B cell (primary cell): ENCODE measurements around the gene NKD2. TPM values are rescaled to one million over a fixed set of nuclear protein-coding genes. Genes with fewer than 3 reads are reported as not detected.

Experiments
- ATAC-seq: fragments of 200-7000 bp; cut with Tn5 transposase; one replicate; pipeline ENCODE4 v1.10.0; 2021; ENCODE audit warnings: low read depth, mild to moderate bottlenecking, moderate number of reproducible peaks, moderate library complexity
- CTCF ChIA-PET: fragments of 350-600 bp; sonication (Branson Sonifier 250); formaldehyde crosslinking; loops from one replicate; lab custom pipeline; 2021; ENCODE audit warnings: antibody characterized with exemption, inconsistent platforms; lab: Charles Lee
- POLR2A ChIA-PET: fragments of 350-600 bp; sonication (Branson Sonifier 250); formaldehyde crosslinking; loops from one replicate; lab custom pipeline; 2021; ENCODE audit warnings: antibody characterized with exemption; lab: Charles Lee
- DNase-seq: peaks from one replicate; pipeline ENCODE4 v3.0.0; 2013
- H2AFZ ChIP-seq: 2 replicates; pipeline ENCODE4 v1.6.1; 2012; ENCODE audit warnings: mild to moderate bottlenecking, low read depth, low read length; ENCODE audit not compliant: insufficient read depth, poor library complexity, severe bottlenecking
- H3K27ac ChIP-seq, 2 donors: 1 replicate in 1 of 2; 2 replicates in 1 of 2; pipeline ENCODE4 v1.5.1; 2012 to 2013; ENCODE audit warnings: low read length in 2 of 2, mild to moderate bottlenecking in 2 of 2, moderate library complexity in 1 of 2
- H3K27me3 ChIP-seq, 4 experiments: fragments of 200-600 bp in 1 of 4; sonication (generic) in 1 of 4; replicated peaks in 1 of 4; 1 replicate in 2 of 4; 2 replicates in 2 of 4; pipeline versions ENCODE4 v1.6.1 to v1.7.0; 2013 to 2016; ENCODE audit warnings: low read length in 3 of 4, mild to moderate bottlenecking in 2 of 4, mixed read lengths in 1 of 4, moderate library complexity in 1 of 4; ENCODE audit not compliant: insufficient read depth in 4 of 4, control insufficient read depth in 3 of 4; ENCODE audit errors: control extremely low read depth in 1 of 4
- H3K36me3 ChIP-seq, 2 experiments: replicated peaks in 1 of 2; 1 replicate in 1 of 2; 2 replicates in 1 of 2; pipeline versions ENCODE4 v1.6.1 to v1.7.1; 2013; ENCODE audit warnings: low read length in 1 of 2; ENCODE audit not compliant: insufficient read depth in 2 of 2, control insufficient read depth in 1 of 2; ENCODE audit errors: control extremely low read depth in 1 of 2, extremely low read depth in 1 of 2
- H3K4me1 ChIP-seq, 2 donors: fragments of 200-600 bp in 1 of 2; sonication (generic) in 1 of 2; 1 replicate in 1 of 2; 2 replicates in 1 of 2; pipeline versions ENCODE4 v1.5.1 to v1.6.1; 2013 to 2017; ENCODE audit warnings: low read length in 2 of 2; ENCODE audit not compliant: control insufficient read depth in 2 of 2, insufficient read depth in 2 of 2
- H3K4me2 ChIP-seq: replicated peaks from 2 replicates; pipeline ENCODE3; 2012; ENCODE audit warnings: mild to moderate bottlenecking, low read depth, low read length; ENCODE audit not compliant: poor library complexity, severe bottlenecking
- H3K4me3 ChIP-seq, 5 experiments: fragments of 200-600 bp in 1 of 5; sonication (generic) in 1 of 5; 1 replicate in 3 of 5; 2 replicates in 2 of 5; pipeline versions ENCODE4 v1.5.1 to v1.7.0; 2011 to 2016; ENCODE audit warnings: low read length in 4 of 5, mild to moderate bottlenecking in 4 of 5, low read depth in 2 of 5, control low read depth in 1 of 5, moderate library complexity in 1 of 5; ENCODE audit not compliant: insufficient read depth in 1 of 5; ENCODE audit errors: control extremely low read depth in 1 of 5, extremely low read depth in 1 of 5
- H3K79me2 ChIP-seq: fragments of 200-600 bp; sonication (generic); one replicate; pipeline ENCODE4 v1.6.0; 2016; ENCODE audit warnings: low read length; ENCODE audit not compliant: control insufficient read depth, insufficient read depth
- H3K9ac ChIP-seq: fragments of 200-600 bp; sonication (generic); 2 replicates; pipeline ENCODE4 v1.6.1; 2017; ENCODE audit warnings: mild to moderate bottlenecking, low read length, moderate library complexity
- H3K9me3 ChIP-seq, 3 donors: one replicate each; pipeline versions ENCODE4 v1.6.1 to v1.7.1; 2013; ENCODE audit warnings: low read length in 2 of 3; ENCODE audit not compliant: control insufficient read depth in 2 of 3, insufficient read depth in 1 of 3; ENCODE audit errors: control extremely low read depth in 1 of 3
- H4K20me1 ChIP-seq: 2 replicates; pipeline ENCODE4 v1.6.0; 2012; ENCODE audit warnings: mild to moderate bottlenecking, low read length; ENCODE audit not compliant: insufficient read depth, control insufficient read depth, poor library complexity, severe bottlenecking
- H3K27ac Mint-ChIP-seq: one replicate; pipeline ENCODE4 v1.8.0; 2021; ENCODE audit warnings: mixed read lengths
- H3K27me3 Mint-ChIP-seq: one replicate; pipeline ENCODE4 v1.8.0; 2021; ENCODE audit warnings: mixed read lengths
- H3K4me1 Mint-ChIP-seq: one replicate; pipeline ENCODE4 v1.8.0; 2021; ENCODE audit warnings: mixed read lengths
- H3K4me3 Mint-ChIP-seq: one replicate; pipeline ENCODE4 v1.8.0; 2021; ENCODE audit warnings: mixed read lengths
- H3K9me3 Mint-ChIP-seq: one replicate; pipeline ENCODE4 v1.8.0; 2022; ENCODE audit warnings: mixed read lengths; ENCODE audit not compliant: insufficient read depth
- CTCF ChIP-seq: fragments of 200-600 bp; IDR thresholded peaks from one replicate; pipeline ENCODE4 v1.8.0; 2022; ENCODE audit warnings: antibody characterized with exemption, mild to moderate bottlenecking
- EZH2 ChIP-seq: IDR thresholded peaks from 2 replicates; pipeline ENCODE4 v1.6.1; 2012; ENCODE audit warnings: borderline replicate concordance, low read depth, mild to moderate bottlenecking, moderate library complexity, low read length; ENCODE audit not compliant: insufficient read depth, poor library complexity, severe bottlenecking
- WGBS: methylation state at CpG from one replicate; pipeline ENCODE4 v1.1.5; 2013; ENCODE audit warnings: missing lambda C conversion rate; ENCODE audit not compliant: insufficient coverage; 5-methylcytosine and 5-hydroxymethylcytosine counted together
- intact Hi-C: fragments of 100-400 bp; cut with micrococcal nuclease; formaldehyde crosslinking; loops from one replicate; pipeline ENCODE4 v1.10.0; 2022
- polyA plus RNA-seq: library from polyadenylated mRNA; depleted of rRNA; stranded (reverse); fragments of >200 nt; gene quantifications from 2 replicates; pipeline ENCODE4 v1.2.3, GENCODE V29; 2012
- total RNA-seq, 2 donors: library from RNA; stranded (reverse); fragments of 120-200 nt in 1 of 2; gene quantifications; 1 replicate in 1 of 2; 2 replicates in 1 of 2; pipeline versions ENCODE4 v1.2.3 to v1.2.4, GENCODE V29; 2013 to 2022

NKD2 gene
- total and polyA plus RNA-seq, 2 donors (not counting 1 experiment from before 2014, with no cell fraction given), result 0.12 to 0.34 TPM

- no peak overlapping the region for H3K4me2 ChIP-seq
- Mint-ChIP-seq H3K4me3 (no peak overlapping the region), H3K27me3 (peaks cover 19% of the 10 kb centered on the region), H3K9me3 (no peaks in the 10 kb centered on the region), H3K4me1 (peaks cover 5% of the 10 kb centered on the region), H3K27ac (no peak overlapping the region)
- ATAC-seq, result no peak
- no peaks in the 10 kb centered on the region for H4K20me1 ChIP-seq
- DNase-seq, result no peak
- no peaks in the 10 kb centered on the region for H3K79me2 ChIP-seq
- ChIA-PET CTCF (no interaction called here), POLR2A (no interaction called here)
- peaks cover 3% of the 10 kb centered on the region in 2 donors for H3K4me1 ChIP-seq
- WGBS, result 88% methylated on average over 6 of the region's 6 CpGs
- TF ChIP-seq EZH2 (no peak), CTCF (no peak)
- H3K27ac ChIP-seq, result no peak overlapping the region
- H2AFZ ChIP-seq, result no peak overlapping the region
- H3K9ac ChIP-seq, result no peak overlapping the region
- H3K36me3 ChIP-seq, result no peaks in the 10 kb centered on the region
- peaks cover 0 to under 1% (median 0%) of the 10 kb centered on the region in 3 donors for H3K9me3 ChIP-seq
- no peak overlapping the region for H3K4me3 ChIP-seq
- intact Hi-C loops, result no loop called here
- peaks cover 0 to 14% (median 2%) of the 10 kb centered on the region in 4 experiments for H3K27me3 ChIP-seq
Measured at GRCh38 chr5:999032-999501, 9.5 kb upstream of the NKD2 start.

GRCh38 chr5:999724-1000123 is 8.9 kb upstream of the NKD2 start:
- peaks cover 19% of the 10 kb centered on the region for H3K27me3 Mint-ChIP-seq
- ATAC-seq (no peak), DNase-seq (no peak)
- Histone ChIP-seq H3K27ac (no peak overlapping the region), H3K9me3 (peaks cover 0 to 4% (median 0%) of the 10 kb centered on the region in 3 donors), H3K9ac (no peak overlapping the region), H3K4me1 (peaks cover 8 to 9% of the 10 kb centered on the region in 2 donors), H3K79me2 (no peaks in the 10 kb centered on the region), H4K20me1 (no peaks in the 10 kb centered on the region), H3K27me3 (peaks cover 0 to 20% (median 4%) of the 10 kb centered on the region in 4 experiments), H3K4me3 (no peak overlapping the region), H2AFZ (no peak overlapping the region), H3K4me2 (no peak overlapping the region), H3K36me3 (no peaks in the 10 kb centered on the region)
- peaks cover 9% of the 10 kb centered on the region for H3K4me1 Mint-ChIP-seq
- no peak for TF ChIP-seq EZH2
- TF ChIP-seq CTCF, result no peak
- CTCF ChIA-PET, result no interaction called here
- intact Hi-C loops, result no loop called here
- POLR2A ChIA-PET, result no interaction called here
- H3K4me3 Mint-ChIP-seq, result no peak overlapping the region
- WGBS, result 100% methylated on average over 3 of the region's 5 CpGs
- H3K9me3 Mint-ChIP-seq, result no peaks in the 10 kb centered on the region
- no peak overlapping the region for H3K27ac Mint-ChIP-seq
